Measurements from ENCODE around the gene RFX7.

DNA sequence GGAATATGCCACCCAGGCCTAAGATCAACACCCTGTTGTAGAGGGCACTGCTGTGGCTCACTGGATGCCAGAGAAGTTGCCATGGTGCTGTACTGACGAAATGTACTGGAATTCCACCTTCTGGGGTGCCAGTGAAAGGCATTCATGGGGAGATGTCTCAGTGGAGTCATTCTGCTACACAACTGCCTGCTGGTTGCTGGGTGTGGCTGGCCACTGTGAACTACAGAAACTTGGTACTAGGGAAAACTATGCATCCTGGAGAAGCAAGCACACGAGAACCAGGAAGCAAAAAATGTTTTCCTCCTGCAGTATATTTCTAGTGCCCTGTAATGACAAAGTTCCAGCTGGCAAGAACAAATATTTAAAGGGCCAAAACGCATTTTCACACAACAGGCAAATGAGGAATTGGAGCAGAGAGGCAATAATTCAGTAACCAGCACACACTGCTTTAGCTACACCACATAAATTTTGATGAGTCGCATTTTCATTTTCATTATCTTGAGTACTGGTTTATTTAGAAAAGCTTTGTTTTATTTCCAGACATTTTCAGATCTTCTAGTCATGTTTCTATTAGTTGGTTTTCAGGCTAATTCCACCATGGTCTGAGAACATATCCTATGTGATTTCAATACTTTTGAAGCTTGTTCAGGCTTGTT lies 18.3 kb upstream of the RFX7 start:
- no peak for TF ChIP-seq YY1 (IDR thresholded peaks at IDR 0.05; ENCODE audit: insufficient read depth, insufficient read length)
- TF ChIP-seq ZNF274 (IDR thresholded peaks at IDR 0.05; ENCODE audit: low read depth, low read length): no peak

Data from NT2/D1 (cell line).